ENCODE data around the gene GRIK3.

Gene GRIK3

DNA sequence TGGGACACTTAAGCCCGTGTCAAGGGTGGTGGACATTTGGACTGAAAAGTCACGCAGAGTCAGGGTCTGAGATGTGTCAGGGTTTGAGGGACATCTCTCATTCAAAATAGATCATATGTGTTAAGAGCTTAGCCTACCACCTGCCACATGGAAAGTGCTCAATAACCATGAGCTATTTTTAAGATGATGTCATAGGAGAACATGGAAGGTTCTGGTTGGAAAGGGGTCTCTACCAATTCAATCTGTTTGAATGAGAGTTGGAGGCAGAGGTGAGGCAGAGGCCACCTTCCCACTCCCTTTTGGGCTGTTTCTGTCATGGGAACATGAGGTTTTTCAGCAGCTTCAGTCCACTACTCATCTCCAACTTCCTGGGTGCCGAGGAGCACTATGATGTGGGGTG is 239.9 kb downstream of the GRIK3 start:
- Histone ChIP-seq H3K4me1 (ENCODE audit: control insufficient read depth, low read length) (no peaks in the 10 kb centered on the region), H3K4me2 (ENCODE audit: low read length) (no peak overlapping the region), H3F3A (ENCODE audit: control insufficient read depth, insufficient read depth) (no peaks in the 10 kb centered on the region), H3K9me3 (ENCODE audit: control insufficient read depth, insufficient read depth, low read length) (no peaks in the 10 kb centered on the region), H3K27ac (ENCODE audit: low read depth, low read length) (no peak overlapping the region), H3K4me3 (ENCODE audit: low read length) (no peak overlapping the region), H3K79me2 (ENCODE audit: control insufficient read depth, low read length) (no peaks in the 10 kb centered on the region), H3K27me3 (ENCODE audit: control insufficient read depth, low read length) (no peaks in the 10 kb centered on the region), H3K36me3 (ENCODE audit: control insufficient read depth, low read length) (no peaks in the 10 kb centered on the region), H3K9me2 (replicated peaks; ENCODE audit: control insufficient read depth, low read length) (no peaks in the 10 kb centered on the region), H4K20me1 (ENCODE audit: control insufficient read depth, insufficient read depth, low read depth, low read length) (no peaks in the 10 kb centered on the region)
- TF ChIP-seq EZH2phosphoT487 (IDR thresholded peaks at IDR 0.05; ENCODE audit: borderline replicate concordance, low read length): no peak
- TF ChIP-seq, protein P1, sequence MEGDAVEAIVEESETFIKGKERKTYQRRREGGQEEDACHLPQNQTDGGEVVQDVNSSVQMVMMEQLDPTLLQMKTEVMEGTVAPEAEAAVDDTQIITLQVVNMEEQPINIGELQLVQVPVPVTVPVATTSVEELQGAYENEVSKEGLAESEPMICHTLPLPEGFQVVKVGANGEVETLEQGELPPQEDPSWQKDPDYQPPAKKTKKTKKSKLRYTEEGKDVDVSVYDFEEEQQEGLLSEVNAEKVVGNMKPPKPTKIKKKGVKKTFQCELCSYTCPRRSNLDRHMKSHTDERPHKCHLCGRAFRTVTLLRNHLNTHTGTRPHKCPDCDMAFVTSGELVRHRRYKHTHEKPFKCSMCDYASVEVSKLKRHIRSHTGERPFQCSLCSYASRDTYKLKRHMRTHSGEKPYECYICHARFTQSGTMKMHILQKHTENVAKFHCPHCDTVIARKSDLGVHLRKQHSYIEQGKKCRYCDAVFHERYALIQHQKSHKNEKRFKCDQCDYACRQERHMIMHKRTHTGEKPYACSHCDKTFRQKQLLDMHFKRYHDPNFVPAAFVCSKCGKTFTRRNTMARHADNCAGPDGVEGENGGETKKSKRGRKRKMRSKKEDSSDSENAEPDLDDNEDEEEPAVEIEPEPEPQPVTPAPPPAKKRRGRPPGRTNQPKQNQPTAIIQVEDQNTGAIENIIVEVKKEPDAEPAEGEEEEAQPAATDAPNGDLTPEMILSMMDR (IDR thresholded peaks at IDR 0.05; ENCODE audit: low read depth, low read length, poor library complexity, severe bottlenecking): no peak

DNA sequence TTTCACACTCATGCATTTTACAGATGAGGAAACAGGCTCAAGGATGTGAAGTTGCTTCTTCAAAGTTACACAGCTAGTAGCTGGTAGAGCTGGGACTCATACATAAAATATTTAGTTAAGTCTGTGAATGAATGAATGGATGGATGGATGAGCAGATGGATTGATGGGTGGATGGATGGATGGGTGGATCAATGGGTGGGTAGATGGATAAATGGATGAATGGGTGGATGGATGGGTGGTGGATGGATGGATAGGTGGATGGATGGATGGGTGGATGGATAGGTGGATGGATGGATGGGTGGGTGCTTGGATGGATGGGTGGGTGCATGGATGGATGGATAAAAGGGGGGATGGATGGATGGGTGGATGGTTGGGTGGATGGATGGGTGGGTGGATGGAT is 240.9 kb downstream of the GRIK3 start:
- Histone ChIP-seq H3K9me2 (replicated peaks; ENCODE audit: control insufficient read depth, low read length) (no peaks in the 10 kb centered on the region), H3K36me3 (ENCODE audit: control insufficient read depth, low read length) (no peaks in the 10 kb centered on the region), H4K20me1 (ENCODE audit: control insufficient read depth, insufficient read depth, low read depth, low read length) (no peaks in the 10 kb centered on the region), H3K9me3 (ENCODE audit: control insufficient read depth, insufficient read depth, low read length) (no peaks in the 10 kb centered on the region), H3K4me1 (ENCODE audit: control insufficient read depth, low read length) (no peaks in the 10 kb centered on the region), H3K4me2 (ENCODE audit: low read length) (no peak overlapping the region), H3K27ac (ENCODE audit: low read depth, low read length) (no peak overlapping the region), H3K4me3 (ENCODE audit: low read length) (no peak overlapping the region), H3F3A (ENCODE audit: control insufficient read depth, insufficient read depth) (no peaks in the 10 kb centered on the region), H3K27me3 (ENCODE audit: control insufficient read depth, low read length) (no peaks in the 10 kb centered on the region), H3K79me2 (ENCODE audit: control insufficient read depth, low read length) (no peaks in the 10 kb centered on the region)
- TF ChIP-seq, protein P1 (IDR thresholded peaks at IDR 0.05; ENCODE audit: low read depth, low read length, poor library complexity, severe bottlenecking): no peak
- no peak for TF ChIP-seq EZH2phosphoT487 (IDR thresholded peaks at IDR 0.05; ENCODE audit: borderline replicate concordance, low read length)

DNA sequence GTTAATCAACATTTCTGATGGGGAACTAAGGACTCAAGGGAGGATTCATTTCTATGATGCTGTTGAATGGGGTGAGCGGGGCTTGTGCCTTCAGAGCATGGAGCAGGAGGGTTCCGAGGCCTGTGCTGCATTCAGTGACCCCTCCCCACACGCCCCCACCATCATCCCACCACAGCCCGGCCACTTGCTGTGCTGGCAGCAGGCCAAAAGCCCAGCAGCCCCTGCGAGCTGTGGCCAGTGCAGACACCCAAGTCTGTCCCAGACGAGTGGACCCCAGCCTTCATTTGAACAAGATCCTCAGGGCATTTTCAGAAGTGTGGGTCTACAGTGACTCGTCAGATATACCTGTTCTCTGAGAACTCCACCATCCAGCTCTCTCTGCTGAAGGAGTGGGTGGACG is 242.0 kb downstream of the GRIK3 start:
- TF ChIP-seq, protein P1 (IDR thresholded peaks at IDR 0.05; ENCODE audit: low read depth, low read length, poor library complexity, severe bottlenecking): no peak
- no peak for TF ChIP-seq EZH2phosphoT487 (IDR thresholded peaks at IDR 0.05; ENCODE audit: borderline replicate concordance, low read length)
- Histone ChIP-seq H3K4me3 (ENCODE audit: low read length) (no peak overlapping the region), H3K36me3 (ENCODE audit: control insufficient read depth, low read length) (no peaks in the 10 kb centered on the region), H3K4me2 (ENCODE audit: low read length) (no peak overlapping the region), H4K20me1 (ENCODE audit: control insufficient read depth, insufficient read depth, low read depth, low read length) (no peaks in the 10 kb centered on the region), H3K27me3 (ENCODE audit: control insufficient read depth, low read length) (no peaks in the 10 kb centered on the region), H3K4me1 (ENCODE audit: control insufficient read depth, low read length) (no peaks in the 10 kb centered on the region), H3K27ac (ENCODE audit: low read depth, low read length) (no peak overlapping the region), H3K9me2 (replicated peaks; ENCODE audit: control insufficient read depth, low read length) (no peaks in the 10 kb centered on the region), H3K79me2 (ENCODE audit: control insufficient read depth, low read length) (no peaks in the 10 kb centered on the region), H3K9me3 (ENCODE audit: control insufficient read depth, insufficient read depth, low read length) (no peaks in the 10 kb centered on the region), H3F3A (ENCODE audit: control insufficient read depth, insufficient read depth) (no peaks in the 10 kb centered on the region)

DNA sequence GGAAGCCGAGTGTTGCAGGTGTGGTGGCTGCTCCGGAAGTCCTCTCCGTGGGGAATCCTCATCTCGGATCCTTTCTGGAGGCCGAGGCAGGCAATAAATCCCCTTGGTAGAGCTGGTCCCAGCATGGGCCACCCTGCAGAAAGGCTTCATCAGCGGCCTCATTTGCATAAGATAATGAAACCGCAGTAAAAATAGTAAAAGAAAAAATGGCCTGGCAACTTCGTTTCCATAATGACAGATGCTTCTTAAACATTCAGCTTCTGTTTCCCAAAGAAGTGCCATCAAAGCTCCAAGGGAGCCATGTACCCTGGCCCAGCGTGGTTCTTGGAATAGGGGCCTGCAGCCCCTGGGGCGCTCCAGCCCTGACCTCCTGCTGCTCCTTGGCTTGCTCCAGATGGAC is 244.1 kb downstream of the GRIK3 start:
- H3K9me2 ChIP-seq (replicated peaks; ENCODE audit: control insufficient read depth, low read length): no peaks in the 10 kb centered on the region
- H3K9me3 ChIP-seq (ENCODE audit: control insufficient read depth, insufficient read depth, low read length): no peaks in the 10 kb centered on the region
- H3K27ac ChIP-seq (ENCODE audit: low read depth, low read length): no peak overlapping the region
- H4K20me1 ChIP-seq (ENCODE audit: control insufficient read depth, insufficient read depth, low read depth, low read length): no peaks in the 10 kb centered on the region
- no peaks in the 10 kb centered on the region for H3K36me3 ChIP-seq (ENCODE audit: control insufficient read depth, low read length)
- no peak overlapping the region for H3K4me2 ChIP-seq (ENCODE audit: low read length)
- H3K4me3 ChIP-seq (ENCODE audit: low read length): no peak overlapping the region
- H3F3A ChIP-seq (ENCODE audit: control insufficient read depth, insufficient read depth): no peaks in the 10 kb centered on the region
- H3K4me1 ChIP-seq (ENCODE audit: control insufficient read depth, low read length): no peaks in the 10 kb centered on the region
- no peaks in the 10 kb centered on the region for H3K27me3 ChIP-seq (ENCODE audit: control insufficient read depth, low read length)
- no peaks in the 10 kb centered on the region for H3K79me2 ChIP-seq (ENCODE audit: control insufficient read depth, low read length)
- TF ChIP-seq, protein P1 (IDR thresholded peaks at IDR 0.05; ENCODE audit: low read depth, low read length, poor library complexity, severe bottlenecking): no peak
- no peak for TF ChIP-seq EZH2phosphoT487 (IDR thresholded peaks at IDR 0.05; ENCODE audit: borderline replicate concordance, low read length)

Measured in DOHH2 (cell line).